GM19463 (cell line): Measurements from ENCODE around the gene AGFG1.

Source experiments
- ATAC-seq: cut with Tn5 transposase; IDR thresholded peaks from one replicate; pipeline ENCODE4 v1.9.1; 2021; ENCODE audit warnings: mild to moderate bottlenecking, moderate library complexity; ENCODE audit not compliant: unreplicated experiment

AGFG1 gene, protein sequence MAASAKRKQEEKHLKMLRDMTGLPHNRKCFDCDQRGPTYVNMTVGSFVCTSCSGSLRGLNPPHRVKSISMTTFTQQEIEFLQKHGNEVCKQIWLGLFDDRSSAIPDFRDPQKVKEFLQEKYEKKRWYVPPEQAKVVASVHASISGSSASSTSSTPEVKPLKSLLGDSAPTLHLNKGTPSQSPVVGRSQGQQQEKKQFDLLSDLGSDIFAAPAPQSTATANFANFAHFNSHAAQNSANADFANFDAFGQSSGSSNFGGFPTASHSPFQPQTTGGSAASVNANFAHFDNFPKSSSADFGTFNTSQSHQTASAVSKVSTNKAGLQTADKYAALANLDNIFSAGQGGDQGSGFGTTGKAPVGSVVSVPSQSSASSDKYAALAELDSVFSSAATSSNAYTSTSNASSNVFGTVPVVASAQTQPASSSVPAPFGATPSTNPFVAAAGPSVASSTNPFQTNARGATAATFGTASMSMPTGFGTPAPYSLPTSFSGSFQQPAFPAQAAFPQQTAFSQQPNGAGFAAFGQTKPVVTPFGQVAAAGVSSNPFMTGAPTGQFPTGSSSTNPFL

DNA sequence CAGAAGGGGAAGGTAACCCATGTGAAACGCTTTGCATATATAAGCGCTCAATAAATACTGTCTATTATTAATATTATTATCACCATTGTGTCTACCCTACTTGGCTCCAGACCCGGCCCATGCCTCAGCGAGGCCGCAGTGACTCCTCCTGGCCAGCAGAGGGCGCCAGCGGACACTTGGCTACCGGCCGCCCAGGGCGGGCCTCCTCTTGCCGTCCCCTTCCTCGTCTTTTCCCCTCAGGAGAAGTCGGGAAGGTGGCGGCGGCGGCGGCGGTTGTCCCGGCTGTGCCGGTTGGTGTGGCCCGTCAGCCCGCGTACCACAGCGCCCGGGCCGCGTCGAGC lies at the start of gene AGFG1:
TSS of gene AGFG1 (plus strand) at position 233 of the 341 bp plus-strand sequence. CDS start 266 bp downstream, outside the sequence.
- peak; percentile 85 for ATAC-seq

DNA sequence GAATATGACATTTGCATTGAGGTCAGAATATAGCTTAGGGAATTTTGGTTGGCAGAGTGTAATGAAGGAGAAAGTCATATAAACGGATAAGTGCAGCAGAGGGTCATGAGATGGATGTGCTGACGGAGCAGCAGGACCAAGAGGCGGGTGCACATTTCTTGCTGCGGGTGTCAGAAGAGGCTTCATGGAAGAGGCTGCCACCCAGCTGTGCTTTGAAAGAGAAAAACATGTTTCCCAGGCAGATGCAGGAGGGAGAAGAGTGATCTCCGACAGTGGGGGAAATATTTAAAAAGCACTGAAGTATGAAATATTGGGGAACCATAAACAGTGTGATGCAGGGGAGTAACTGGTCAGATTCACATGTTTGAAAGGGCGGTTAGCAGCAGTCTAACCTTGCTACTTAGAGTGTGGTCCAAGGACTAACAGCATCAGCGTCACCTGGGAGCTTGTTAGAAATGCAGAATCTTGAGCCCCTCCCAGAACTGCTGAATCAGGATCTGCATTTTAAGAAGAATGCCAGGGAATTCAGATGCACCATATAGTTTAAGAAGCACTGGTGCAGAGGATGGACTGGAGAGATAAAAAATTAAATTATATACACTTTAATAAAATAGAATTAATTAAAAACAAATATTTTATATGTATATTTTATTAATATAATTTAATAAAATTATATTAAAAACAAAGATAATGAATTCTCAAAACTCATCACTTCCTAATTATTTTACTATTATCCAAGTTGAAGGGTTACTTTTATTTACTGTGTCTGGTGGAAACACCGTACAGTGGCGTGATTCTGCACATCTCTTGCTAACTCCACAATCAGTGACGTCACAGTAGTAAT lies 48.1 kb upstream of the AGFG1 start:
- ATAC-seq: no peak

DNA sequence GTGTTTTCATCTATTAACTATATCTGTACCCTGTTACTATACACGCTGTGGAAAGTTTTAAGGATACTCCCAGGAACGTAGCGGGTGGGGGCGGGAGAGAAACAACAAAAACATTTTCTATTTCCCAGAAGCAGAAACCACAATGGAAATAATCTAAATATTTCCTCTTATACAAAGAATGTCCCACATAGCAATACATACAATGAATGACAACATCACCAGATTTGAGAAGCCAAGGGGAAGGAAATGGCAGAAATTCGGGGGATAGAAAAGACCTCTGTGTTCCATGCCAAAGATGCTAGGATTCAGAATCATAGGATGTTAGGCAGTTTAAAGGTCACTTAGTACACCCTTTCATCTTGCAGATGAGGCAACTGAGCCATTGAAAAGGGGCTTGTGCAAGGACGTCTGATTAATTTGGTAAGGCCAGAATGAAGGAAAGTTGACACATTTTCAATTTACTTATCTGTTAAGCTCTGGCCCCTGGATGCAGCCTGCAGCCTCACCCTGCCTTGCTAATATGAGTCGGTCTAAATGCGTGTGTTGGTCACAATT lies 43.1 kb upstream of the AGFG1 start:
- no peak for ATAC-seq

DNA sequence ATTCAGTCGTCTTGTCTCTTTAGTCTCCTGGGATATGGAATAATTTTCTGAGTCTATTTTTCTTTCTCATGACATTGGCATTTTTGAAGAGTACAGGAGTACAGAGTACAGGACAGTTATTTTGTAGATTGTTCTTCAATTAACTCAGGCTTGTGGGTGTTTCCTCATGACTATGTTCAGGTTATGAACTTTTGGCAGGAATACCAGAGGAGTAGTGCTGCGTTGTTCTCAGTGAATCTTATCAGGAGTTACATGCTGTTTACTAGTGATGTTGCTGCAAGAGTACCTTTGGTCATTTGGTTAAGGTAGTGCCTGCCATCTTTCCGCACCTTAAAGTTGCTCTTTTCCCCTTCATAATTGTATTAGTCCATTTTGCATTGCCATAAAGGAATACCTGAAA lies 41.3 kb upstream of the AGFG1 start:
- no peak for ATAC-seq

DNA sequence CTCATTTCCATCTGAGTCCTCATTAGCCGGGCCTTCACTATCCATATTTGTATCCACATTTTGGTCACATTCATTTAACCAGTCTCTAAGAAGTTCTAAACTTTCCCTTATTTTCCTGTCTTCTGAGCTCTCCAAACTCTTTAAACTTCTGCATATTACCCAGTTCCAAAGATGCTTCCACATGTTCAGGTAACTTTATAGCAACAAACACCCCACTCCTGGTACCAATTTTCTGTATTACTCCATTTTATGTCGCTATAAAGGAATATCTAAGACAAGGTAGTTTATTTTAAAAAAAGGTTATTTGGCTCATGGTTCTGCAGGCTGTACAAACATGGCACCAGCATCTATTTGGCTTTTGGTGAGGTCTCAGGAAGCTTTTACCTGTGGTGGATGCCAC lies 38.8 kb upstream of the AGFG1 start:
- no peak for ATAC-seq

DNA sequence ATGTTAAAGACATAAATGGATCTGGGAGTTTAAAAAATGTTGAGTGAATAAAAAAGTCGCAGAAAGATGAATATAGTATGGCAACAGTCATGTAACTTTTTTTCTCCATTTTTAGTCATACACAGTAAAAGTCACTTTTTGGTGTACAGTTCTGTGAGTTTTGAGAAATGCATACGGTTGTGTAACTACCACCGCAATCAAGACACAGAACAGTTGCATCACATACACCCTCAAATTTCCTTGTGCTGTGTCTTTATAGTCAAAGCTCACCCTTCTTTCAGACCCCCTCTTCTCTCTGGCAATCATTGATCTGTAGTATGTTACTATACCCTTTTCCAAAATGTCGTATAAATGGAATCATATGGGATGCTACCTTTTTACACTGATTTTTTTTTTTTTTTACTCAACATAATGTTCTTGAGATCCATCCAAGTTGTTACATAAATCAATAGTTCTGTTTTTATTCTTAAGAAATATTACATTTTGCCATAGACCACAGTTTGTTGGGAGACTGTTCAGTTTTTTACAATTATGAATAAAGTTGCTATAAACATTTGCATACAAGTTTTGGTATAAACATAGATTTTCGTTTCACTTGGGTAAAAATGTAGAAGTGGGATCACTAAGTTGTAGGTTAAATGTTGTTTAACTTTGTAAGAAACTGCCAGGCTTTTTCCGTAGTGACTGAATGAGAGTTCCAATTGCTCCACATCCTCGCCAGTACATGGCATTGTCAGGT lies 35.4 kb upstream of the AGFG1 start:
- no peak for ATAC-seq

DNA sequence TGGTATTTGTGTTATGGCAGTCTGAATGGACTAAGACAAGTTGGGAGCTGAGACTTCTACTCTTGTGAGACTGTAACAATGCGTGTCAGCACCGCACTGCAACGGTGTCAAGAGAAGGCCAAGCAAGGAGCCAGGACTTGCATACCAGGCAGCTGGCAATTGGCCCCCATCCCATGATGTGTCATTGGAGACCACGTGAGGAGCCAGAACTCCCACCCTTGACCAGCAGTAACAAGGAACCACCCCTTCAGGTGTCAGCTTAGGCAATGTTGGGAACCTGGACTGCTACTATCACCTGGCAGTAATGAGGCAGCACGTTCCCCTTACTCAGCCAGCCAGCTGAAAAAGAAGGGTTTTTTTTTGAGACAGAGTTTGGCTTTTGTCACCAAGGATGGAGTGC lies 32.7 kb upstream of the AGFG1 start:
- ATAC-seq: no peak

DNA sequence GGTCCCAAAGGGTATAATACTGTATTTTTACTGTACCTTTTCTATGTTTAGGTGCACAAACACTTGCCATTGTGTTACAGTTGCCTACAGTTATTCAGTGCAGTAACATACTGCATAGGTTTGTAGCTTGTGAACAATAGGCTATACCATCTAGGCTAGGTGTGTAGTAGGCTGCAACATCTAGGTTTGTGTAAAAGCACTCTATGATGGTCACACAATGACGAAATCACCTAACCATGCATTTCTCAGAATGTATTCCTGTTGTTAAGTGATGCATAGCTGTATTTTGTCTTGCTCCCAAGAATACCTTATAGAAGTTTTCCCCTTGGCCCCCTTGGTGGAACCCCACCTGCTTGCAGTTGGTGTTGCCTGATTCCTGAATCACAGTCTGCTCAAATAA lies 29.3 kb upstream of the AGFG1 start:
- ATAC-seq: no peak

DNA sequence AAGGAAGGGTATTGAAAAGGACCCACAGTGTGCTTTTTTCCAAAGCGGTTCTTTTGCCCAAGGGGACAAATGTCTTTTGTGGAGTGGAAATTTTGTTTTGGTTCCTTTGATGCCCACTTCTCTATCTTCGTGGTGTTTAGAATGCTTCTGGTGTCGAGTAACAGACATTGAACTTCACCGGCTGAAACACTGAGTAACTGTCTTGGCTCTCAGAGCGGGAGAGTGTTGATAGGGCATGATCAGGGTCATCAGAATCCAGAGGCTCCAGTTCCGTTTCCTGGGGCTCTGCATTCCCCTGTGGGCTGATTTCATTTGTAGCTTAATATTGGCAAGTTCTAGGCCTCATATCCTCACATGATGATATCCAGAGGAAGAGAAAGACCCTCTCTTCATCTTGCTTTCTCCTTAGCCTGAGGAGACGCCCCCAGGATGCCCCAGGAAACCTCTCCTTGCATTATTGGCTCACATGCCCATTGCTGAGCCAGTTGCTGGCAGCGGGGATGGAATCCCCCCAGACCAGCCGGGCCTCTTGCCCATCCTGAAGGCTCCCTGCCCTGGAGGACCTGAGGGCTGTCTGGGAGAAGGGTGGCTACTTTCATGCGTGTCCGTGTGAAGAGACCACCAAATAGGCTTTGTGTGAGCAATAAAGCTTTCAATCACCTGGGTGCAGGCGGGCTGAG lies 27.9 kb upstream of the AGFG1 start:
- no peak for ATAC-seq

DNA sequence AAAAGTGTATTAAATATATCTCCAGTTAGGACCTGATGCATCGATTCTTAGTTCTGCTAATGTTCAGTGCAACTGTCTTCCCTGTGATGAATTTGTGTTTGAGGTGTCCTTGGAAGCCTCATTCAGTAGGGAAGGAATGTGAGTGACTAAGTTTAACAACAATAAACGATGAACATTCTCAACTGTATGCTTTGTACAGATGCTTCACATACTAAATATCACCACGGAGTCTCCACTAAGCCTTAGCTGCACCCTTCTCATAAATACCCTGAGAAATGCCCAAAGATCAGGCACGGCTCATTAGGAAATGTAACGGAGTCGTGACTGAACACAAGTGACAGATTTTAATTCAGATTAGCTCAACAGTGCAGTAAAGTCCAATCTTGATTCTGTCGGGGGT lies 24.4 kb upstream of the AGFG1 start:
- no peak for ATAC-seq

DNA sequence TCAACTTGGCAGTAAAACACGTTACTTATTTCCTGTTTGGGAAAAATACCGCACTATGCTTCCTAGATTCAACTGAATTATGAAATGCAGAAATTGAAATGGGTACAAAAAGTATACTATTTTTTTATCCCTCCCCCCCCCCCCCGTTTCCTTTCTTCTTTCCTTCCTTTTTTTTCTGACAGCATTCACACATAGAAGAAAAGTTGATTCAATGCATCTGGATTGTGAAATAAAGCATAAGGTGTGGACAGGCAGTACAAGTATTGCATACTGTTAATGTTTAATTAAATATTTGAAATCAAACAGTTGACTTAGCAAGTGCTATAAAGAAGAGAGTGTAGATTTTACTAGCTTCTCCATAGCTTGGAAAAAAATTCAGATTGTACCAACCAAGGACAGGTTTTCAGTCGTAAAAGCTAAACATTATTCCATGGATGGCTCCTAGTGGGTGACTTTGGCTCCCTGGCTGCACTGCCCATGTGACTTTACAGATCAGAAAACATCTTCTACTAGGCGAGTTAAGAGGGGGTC lies 21.6 kb upstream of the AGFG1 start:
- ATAC-seq: no peak

DNA sequence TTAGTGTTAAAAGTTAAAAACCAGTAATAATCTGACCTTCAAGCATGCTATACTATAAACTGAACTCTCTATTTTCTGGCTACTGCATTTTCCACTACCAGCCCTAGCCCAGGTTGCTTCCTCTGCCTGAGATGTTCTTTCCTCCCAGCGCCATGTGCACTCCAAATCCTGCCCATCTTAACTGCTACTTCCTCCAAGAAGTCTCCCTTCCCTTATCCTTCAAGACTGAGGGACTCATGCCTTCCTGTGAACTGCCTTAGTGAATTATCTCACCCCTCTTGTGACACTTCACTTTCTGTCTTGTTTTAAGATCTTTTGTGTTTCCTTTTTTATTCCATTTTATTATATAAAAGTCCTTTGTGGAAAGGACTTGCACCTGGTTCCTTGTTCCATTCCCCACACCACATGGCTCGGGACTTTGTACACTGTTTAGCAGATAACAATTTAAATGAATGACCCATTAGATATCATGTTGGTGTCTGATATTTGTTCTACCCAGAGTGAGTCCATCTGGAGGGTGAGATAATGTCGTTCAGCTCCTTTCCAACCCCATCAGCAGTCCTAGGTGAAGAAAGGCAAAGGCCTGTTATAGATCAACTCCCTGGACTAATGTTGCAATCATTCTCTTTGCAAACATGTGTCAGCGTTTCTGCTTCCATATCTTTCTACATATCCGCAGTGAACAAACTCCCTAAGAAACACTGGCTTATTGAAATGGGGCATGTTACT lies 20.9 kb upstream of the AGFG1 start:
- no peak for ATAC-seq

DNA sequence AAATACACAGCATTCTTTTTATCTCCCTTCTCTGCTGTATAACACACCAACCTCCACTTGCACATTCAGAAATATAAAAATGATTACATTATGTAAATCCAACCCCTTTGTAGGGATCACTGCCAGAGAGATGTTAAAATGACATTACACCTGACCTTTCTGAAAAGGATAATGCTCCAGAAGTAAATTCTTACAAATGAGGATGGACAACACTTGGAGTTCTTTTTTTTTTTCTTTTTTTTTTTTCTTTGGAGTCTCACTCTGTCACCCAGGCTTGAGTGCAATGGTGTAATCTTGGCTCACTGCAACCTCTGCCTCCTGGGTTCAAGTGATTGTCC lies 20.3 kb upstream of the AGFG1 start:
- ATAC-seq: no peak

DNA sequence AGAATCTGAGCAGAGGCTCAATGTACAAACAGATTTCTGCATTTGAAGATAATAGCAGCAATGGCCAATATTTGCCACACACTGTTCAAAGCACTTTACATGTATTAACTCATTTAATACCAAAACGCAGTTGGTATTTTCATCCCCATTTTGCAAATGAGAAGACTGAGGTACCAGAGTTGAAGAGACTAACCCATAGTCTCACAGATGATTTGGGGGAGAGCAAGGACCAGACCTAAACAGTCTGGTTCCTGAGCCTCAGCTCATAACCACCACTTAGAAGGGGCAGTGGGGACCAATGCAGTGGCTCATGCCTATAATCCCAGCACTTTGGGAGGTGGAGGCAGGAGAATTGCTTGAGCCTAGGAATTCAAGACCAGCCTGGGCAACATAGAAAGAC lies 18.1 kb upstream of the AGFG1 start:
- no peak for ATAC-seq

DNA sequence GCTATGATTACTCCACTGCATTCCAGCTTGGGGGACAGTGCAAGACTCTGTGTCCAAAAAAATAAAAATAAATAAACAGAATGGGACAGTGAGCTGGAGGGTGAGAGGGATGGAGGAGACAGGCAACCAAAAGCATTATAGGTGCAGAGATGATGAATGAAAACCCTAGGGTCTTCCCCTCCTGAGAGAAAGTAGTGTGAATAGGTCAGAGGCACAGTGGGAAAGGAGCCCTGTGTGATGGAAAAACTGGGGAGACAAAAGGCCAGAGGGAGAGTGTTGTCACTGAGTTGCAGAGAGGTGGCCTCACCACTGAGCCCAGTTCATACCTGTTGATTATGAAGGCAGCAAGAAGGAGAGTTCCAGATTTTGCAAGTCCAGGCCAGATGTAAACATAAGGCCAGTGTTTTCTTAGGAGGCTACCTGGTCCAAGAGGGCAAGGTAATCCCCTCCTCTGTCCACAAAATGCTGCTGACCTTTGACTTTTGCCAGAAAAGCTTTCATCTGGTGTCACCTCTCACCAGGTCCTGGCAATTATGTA lies 17.6 kb upstream of the AGFG1 start:
- no peak for ATAC-seq

DNA sequence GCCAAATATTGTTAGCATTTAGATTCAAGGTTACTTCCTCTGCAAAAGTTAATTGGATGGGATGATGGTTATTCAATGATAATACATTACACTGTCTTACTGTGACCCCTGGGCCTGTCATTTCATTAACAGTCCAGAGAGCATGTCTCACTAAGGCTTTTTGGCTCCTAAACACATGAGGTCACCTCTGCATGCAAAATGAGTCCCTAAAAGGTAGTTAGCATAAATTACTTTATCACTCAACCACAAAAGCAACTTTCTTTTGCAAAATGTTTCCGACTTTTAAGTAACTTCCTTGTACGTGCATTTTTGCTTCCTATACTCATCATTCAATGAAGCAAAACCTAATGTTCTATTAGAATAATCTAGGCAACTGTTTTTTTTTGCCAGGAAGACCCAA lies 16.8 kb upstream of the AGFG1 start:
- ATAC-seq: peak; percentile 26

DNA sequence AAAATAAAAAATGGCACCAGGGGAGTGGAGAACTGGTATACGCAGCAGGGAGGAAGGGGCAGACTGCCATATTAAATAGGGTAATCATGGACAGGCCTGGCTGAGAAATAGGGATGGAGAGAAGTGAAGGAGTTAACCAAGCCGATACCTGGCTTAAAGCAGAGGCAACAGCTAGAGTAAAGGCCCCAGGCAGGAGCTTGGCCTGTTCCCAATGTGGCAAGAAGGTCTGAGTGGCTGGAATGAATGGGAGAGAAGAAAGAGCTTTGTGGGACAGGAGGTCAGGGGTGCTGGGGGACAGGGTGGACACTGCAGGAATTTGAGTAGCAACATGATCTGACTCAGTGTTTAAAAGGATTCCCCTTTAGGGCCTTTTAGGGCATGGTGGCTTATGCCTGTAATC lies 15.9 kb upstream of the AGFG1 start:
- no peak for ATAC-seq

DNA sequence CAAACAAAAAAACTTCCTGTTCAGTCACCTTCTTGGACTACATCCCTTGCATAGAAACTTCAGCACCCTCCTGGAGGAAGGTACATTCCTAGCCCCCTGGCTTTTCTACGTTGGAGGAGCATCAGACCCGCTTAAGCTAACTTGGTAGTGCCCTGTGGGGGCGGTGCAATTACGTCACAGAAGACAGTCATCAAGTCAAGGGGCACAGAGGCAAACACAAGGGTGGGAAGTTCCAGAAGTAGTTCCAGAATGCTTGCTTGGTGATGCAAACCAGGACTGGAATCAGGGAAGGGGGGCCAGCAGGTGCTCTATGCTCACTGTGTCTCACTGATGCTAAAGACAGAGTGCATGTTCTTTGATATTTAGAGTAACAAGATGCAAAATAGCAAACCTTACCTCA lies 15.2 kb upstream of the AGFG1 start:
- no peak for ATAC-seq

DNA sequence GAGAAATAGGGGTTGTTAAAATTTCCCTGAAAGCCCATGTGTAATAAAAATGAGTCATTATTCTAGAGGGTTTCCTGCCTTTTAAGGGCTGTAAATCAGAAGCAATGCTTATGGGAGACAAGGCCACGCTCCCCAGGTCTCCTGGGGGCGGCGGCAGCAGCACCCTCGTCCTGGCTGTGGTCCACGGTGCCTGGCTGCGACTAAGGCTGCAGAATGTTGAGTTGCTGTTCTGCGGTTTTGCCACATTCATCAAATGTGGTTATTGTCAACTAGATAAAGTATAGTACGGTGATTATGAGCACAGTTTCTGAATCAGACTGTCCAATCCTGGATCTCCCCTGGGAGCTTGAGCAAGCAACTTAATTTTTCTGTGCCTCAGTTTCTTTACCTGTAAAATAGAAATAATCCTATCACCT lies 11.9 kb upstream of the AGFG1 start:
- ATAC-seq: peak; percentile 27
